PFSK-1 (cell line): ENCODE data around the gene MMP2.

Experiments used
- FOXP2 ChIP-seq: optimal IDR thresholded peaks from 2 replicates; pipeline ENCODE3; 2011; ENCODE audit warnings: borderline replicate concordance, control low read depth, inconsistent platforms; ENCODE audit not compliant: insufficient read depth; ENCODE audit errors: extremely low read length, extremely low read depth
- POLR2AphosphoS5 ChIP-seq: IDR thresholded peaks from 2 replicates; pipeline ENCODE4 v1.6.1; 2012; ENCODE audit warnings: low read depth, mild to moderate bottlenecking, control low read depth, low read length, moderate library complexity
- REST ChIP-seq, 2 experiments: IDR thresholded peaks; 2 replicates each; pipeline versions ENCODE4 v1.6.1 to v1.8.0; 2011 to 2012; ENCODE audit warnings: low read depth in 2 of 2, low read length in 2 of 2, control low read depth in 1 of 2, inconsistent platforms in 1 of 2, mild to moderate bottlenecking in 1 of 2, moderate library complexity in 1 of 2; ENCODE audit not compliant: insufficient read depth in 1 of 2
- SIN3A ChIP-seq: IDR thresholded peaks from 2 replicates; pipeline ENCODE4 v1.6.1; 2012; ENCODE audit warnings: mild to moderate bottlenecking, low read length, moderate library complexity, borderline replicate concordance; ENCODE audit not compliant: insufficient read depth
- TAF1 ChIP-seq: IDR thresholded peaks from 2 replicates; pipeline ENCODE4 v1.6.1; 2012; ENCODE audit warnings: low read length, control low read depth, borderline replicate concordance; ENCODE audit not compliant: insufficient read depth

Gene MMP2

GRCh38 chr16:55496509-55497145, 17.6 kb downstream of the MMP2 start:
- TF ChIP-seq TAF1, result no peak
- TF ChIP-seq REST (IDR thresholded peaks at IDR 0.05; ENCODE audit: insufficient read depth in 1 of 2, low read depth in 2 of 2, low read length in 2 of 2), result no peak
- TF ChIP-seq SIN3A, result no peak
- TF ChIP-seq FOXP2, result no peak
- no peak for TF ChIP-seq POLR2AphosphoS5

- TF ChIP-seq SIN3A, result no peak
- TF ChIP-seq REST (IDR thresholded peaks at IDR 0.05; ENCODE audit: insufficient read depth in 1 of 2, low read depth in 2 of 2, low read length in 2 of 2), result no peak
- no peak for TF ChIP-seq FOXP2
- no peak for TF ChIP-seq TAF1
- no peak for TF ChIP-seq POLR2AphosphoS5
Measured at GRCh38 chr16:55497558-55497957, 18.6 kb downstream of the MMP2 start.

DNA sequence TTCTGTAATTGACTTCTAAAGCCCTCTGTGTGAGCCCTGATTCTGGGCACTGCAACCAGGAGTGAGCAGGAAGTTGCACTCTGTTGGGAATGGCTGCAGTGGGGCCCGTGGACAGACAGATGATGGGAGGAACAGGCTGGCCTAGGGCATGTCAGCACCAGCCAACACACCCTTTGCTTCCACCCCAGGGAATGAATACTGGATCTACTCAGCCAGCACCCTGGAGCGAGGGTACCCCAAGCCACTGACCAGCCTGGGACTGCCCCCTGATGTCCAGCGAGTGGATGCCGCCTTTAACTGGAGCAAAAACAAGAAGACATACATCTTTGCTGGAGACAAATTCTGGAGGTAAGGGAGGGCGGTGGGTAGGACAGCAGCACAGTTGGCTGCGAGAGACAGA, 19.1 kb downstream of the MMP2 start:
- no peak for TF ChIP-seq TAF1
- no peak for TF ChIP-seq FOXP2
- TF ChIP-seq REST (IDR thresholded peaks at IDR 0.05; ENCODE audit: insufficient read depth in 1 of 2, low read depth in 2 of 2, low read length in 2 of 2), result no peak
- TF ChIP-seq POLR2AphosphoS5, result no peak
- TF ChIP-seq SIN3A, result no peak

GRCh38 chr16:55499281-55499680, 20.3 kb downstream of the MMP2 start:
- TF ChIP-seq FOXP2 (no peak), POLR2AphosphoS5 (no peak), TAF1 (no peak), REST (IDR thresholded peaks at IDR 0.05; ENCODE audit: insufficient read depth in 1 of 2, low read depth in 2 of 2, low read length in 2 of 2) (no peak), SIN3A (no peak)
